Activated CD8-positive, alpha-beta memory T cell treated with anti-CD3 and anti-CD28 coated beads, Interleukin-2, amount 10 ng/mL, durations not matched to agents 7 days and 5 days (primary cell): ENCODE measurements around the gene PCED1B. TPM values are rescaled to one million over a fixed set of nuclear protein-coding genes. Genes with fewer than 3 reads are reported as not detected.
A peak's percentile ranks its signal among the peaks of the same experiment; 100 is the strongest.
"Not testable (repeated sequence)": the region's sequence is repeated elsewhere in the genome, so short reads cannot be mapped to it uniquely, and the experiment has no call there.

Experiments used
- ATAC-seq: fragments of 150-1000 bp; cut with Tn5 transposase; one replicate; pipeline ENCODE4 v1.10.0; 2021; ENCODE audit warnings: moderate library complexity
- CTCF ChIA-PET: fragments of 350-600 bp; sonication (Branson Sonifier 250); formaldehyde crosslinking; loops from one replicate; lab custom pipeline; 2021; ENCODE audit warnings: antibody characterized with exemption; lab: Charles Lee
- DNase-seq: peaks from one replicate; pipeline ENCODE4 v3.0.0-alpha.2; 2020
- H3K27ac Mint-ChIP-seq: one replicate; pipeline ENCODE4 v1.8.0; 2021; ENCODE audit warnings: mild to moderate bottlenecking, mixed read lengths
- H3K27me3 Mint-ChIP-seq: one replicate; pipeline ENCODE4 v1.8.0; 2021; ENCODE audit warnings: mixed read lengths
- H3K36me3 Mint-ChIP-seq: one replicate; pipeline ENCODE4 v1.8.0; 2021; ENCODE audit warnings: mild to moderate bottlenecking, mixed read lengths
- H3K4me1 Mint-ChIP-seq: one replicate; pipeline ENCODE4 v1.8.0; 2021; ENCODE audit warnings: mixed read lengths
- H3K4me3 Mint-ChIP-seq: one replicate; pipeline ENCODE4 v1.8.0; 2021; ENCODE audit warnings: mild to moderate bottlenecking, moderate library complexity, mixed read lengths
- H3K9me3 Mint-ChIP-seq: one replicate; pipeline ENCODE4 v1.8.0; 2022; ENCODE audit warnings: low read depth, mixed read lengths
- total RNA-seq, 2 experiments: library from RNA; stranded (reverse); gene quantifications; one replicate each; pipeline ENCODE4 v1.2.3, GENCODE V29; 2021

PCED1B gene
- total RNA-seq, 2 experiments from 2014 or later = 44.3 to 63.2 TPM

DNA sequence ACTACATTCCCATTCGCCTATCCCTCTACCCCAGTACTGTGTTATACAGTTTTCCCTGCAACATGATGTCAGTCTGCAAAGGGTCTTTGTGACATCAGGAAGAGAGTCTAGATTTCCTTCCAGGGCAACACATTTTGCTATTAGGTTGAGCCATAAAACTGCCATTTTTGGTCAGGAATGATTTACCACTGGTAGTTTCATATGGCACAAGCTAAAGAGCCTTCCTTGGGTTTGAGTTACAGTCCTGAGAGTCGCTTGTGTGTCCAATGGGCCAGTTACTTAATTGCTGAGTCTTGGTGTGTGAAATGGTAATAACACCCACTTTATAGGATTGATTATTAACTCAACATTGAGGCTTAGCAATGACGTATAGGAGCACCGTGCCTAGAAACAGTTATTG, 23.0 kb downstream of the PCED1B start:
- H3K27me3 Mint-ChIP-seq = no peaks in the 10 kb centered on the region
- H3K4me1 Mint-ChIP-seq = no peaks in the 10 kb centered on the region
- H3K27ac Mint-ChIP-seq = no peak overlapping the region
- CTCF ChIA-PET = no interaction called here
- DNase-seq = no peak
- no peak overlapping the region for H3K4me3 Mint-ChIP-seq
- no peak for ATAC-seq
- H3K36me3 Mint-ChIP-seq = peaks cover 4% of the 10 kb centered on the region
- H3K9me3 Mint-ChIP-seq = no peaks in the 10 kb centered on the region

DNA sequence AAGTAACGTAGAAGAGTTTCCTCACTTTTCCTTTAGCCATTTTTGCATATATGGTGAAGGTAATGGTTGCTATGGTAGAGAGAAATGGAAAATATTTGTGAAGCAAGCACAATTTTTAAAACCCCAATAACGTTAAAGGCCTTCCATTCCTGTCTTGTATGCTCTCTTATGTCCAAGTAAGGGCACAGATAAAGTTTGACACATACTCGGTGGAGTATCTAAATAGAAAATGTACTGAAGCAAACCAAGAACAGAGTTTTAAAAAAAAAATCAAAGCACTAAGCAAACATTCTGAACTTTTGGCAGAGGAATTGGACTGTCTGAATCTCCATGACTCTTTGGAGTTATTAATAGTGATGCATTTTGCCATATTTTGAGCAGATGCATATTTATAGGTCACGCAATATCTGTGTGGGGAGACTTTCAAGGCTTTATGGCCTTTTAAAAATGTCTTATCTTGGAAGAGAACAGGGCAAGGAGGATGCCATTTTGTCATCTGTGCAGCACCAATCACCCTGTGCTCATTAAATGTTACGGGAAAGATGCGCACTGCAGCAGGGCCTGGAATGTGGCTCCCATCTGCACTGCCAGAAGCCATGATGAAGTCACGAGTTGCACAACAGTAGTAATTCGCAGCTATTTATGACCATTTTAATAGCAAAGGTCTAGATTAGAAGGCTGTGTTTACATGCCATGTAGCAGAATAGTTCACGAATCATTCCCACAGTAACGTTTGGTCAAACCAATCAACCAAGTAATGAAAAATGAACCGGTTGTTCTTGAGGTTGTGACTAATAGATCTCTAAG, 23.6 kb downstream of the PCED1B start:
- H3K9me3 Mint-ChIP-seq = no peaks in the 10 kb centered on the region
- H3K27me3 Mint-ChIP-seq = no peaks in the 10 kb centered on the region
- DNase-seq = no peak
- CTCF ChIA-PET = no interaction called here
- H3K4me1 Mint-ChIP-seq = no peaks in the 10 kb centered on the region
- no peak overlapping the region for H3K4me3 Mint-ChIP-seq
- peaks cover 4% of the 10 kb centered on the region for H3K36me3 Mint-ChIP-seq
- no peak overlapping the region for H3K27ac Mint-ChIP-seq
- no peak for ATAC-seq

DNA sequence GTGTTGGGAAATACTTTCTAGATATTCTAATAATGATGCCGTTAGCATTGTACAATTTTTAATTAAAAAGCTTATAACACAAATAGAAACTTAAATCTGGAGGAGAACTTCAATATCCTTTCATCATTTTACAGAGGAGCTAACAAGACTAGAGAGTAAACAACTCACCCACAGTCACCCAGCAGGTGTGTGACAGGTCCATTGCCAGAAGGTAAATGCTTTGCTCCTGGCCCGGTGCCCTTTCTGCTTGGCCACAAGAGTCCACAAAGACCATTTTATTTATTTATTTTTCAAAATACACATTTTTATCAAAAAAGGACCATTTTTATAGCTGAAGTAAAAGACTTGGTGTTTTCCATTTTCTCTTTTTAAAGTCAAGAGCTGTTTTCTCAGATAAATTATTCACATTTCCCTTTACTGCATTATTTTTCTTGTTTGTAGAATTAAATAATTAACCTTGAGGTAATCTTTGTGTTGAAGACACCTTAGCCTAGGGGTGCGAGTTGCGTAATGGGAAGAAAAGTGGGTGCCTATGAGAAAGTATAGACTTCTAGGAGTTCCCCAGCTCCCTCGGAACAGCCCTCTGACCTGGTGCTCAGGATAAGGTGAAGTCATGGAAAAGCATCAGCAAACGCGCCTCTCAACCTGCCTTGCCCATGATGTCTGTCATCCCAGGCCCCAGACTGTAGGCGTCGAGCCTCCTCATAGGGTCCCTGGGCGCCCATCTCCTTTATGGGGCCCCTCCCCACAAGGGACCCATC, 26.7 kb downstream of the PCED1B start:
- Mint-ChIP-seq H3K4me1 (peaks cover 10% of the 10 kb centered on the region), H3K27ac (no peak overlapping the region), H3K27me3 (no peaks in the 10 kb centered on the region), H3K4me3 (no peak overlapping the region), H3K9me3 (no peaks in the 10 kb centered on the region), H3K36me3 (peaks cover 13% of the 10 kb centered on the region)
- CTCF ChIA-PET = no interaction called here
- ATAC-seq (no peak), DNase-seq (no peak)

DNA sequence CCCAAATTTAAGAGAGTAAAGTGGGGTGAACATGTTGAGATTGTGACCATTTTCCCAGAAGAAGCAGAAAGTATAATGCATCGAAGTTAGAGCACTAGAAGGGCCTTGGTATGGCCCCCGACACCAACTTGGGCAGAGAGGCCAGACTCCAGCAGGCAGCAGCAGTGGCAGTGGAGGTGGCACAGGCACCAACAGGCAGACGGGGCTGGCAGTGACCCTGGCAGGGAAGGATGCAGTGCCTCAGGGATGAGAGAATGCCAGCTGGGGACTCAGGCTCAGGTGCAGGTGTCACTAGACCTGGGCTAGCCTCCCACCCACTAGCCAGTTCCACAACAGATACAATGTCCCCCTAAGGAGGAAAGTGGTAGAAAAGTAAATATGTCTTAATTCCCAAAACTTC, 28.0 kb downstream of the PCED1B start:
- Mint-ChIP-seq H3K4me1 (peaks cover 23% of the 10 kb centered on the region), H3K4me3 (no peak overlapping the region), H3K27ac (no peak overlapping the region), H3K36me3 (peaks cover 13% of the 10 kb centered on the region), H3K9me3 (no peaks in the 10 kb centered on the region), H3K27me3 (no peaks in the 10 kb centered on the region)
- ATAC-seq (no peak), DNase-seq (no peak)
- CTCF ChIA-PET = no interaction called here

DNA sequence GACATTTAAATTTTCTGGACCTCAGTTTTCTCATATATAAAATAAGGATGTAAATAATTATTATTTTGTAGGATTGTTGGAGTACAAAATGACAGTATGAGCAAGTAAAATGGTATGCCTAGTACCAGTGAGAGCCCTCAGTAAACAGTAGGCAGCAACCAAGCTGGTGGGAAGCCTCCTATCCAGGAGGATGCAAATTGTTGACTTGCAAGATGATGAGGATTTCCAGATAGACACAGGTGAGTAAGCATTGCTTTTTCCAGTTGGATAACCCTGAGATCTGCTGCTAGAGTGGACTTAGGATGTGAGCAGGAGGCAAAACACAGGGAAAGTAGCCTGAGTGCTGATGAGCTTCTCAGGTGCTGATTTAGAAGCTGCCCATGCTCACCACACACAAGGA, 28.5 kb downstream of the PCED1B start:
- no peak overlapping the region for H3K4me3 Mint-ChIP-seq
- H3K27ac Mint-ChIP-seq = no peak overlapping the region
- peaks cover 28% of the 10 kb centered on the region for H3K4me1 Mint-ChIP-seq
- no peaks in the 10 kb centered on the region for H3K9me3 Mint-ChIP-seq
- DNase-seq (no peak), ATAC-seq (no peak)
- no peaks in the 10 kb centered on the region for H3K27me3 Mint-ChIP-seq
- CTCF ChIA-PET = interaction anchor here (1.2 kb wide), 1 partner anchor 290 kb away, joined by 3 read pairs; no protein-coding TSS in a partner anchor
- H3K36me3 Mint-ChIP-seq = peaks cover 13% of the 10 kb centered on the region

DNA sequence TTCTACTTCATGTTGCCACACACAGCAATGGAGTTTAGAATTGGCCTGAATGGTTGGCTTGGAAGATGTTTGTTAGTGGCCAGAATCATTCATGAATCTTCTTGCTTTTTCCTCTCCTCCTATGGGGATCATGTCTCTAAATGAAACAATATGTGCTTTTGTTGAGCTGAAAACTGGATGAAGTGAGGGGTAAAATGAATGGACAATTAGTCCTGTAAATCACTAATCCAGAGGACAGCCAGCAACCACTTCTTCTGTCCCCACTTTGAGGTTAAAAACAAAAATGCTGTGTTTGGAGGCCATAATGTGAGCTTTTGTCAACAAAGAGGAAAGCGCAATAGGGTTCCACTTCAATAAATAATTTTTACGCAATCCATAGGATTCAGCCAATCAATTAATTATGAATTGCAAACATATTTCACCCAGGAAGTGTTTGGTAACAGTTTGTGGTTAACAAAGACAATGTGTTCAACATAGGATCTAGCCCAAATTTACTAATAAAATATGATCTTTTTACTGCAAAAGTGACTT, 30.7 kb downstream of the PCED1B start:
- Mint-ChIP-seq H3K36me3 (peaks cover 14% of the 10 kb centered on the region), H3K9me3 (no peaks in the 10 kb centered on the region), H3K27me3 (no peaks in the 10 kb centered on the region), H3K4me3 (no peak overlapping the region), H3K4me1 (peaks cover 36% of the 10 kb centered on the region), H3K27ac (no peak overlapping the region)
- CTCF ChIA-PET = interaction anchor here (1.3 to 2.3 kb wide), 3 partner anchors 28 to 287 kb away, joined by 3 to 7 read pairs (median 5); partner anchors contain the start of gene PCED1B
- ATAC-seq (no peak), DNase-seq (no peak)

DNA sequence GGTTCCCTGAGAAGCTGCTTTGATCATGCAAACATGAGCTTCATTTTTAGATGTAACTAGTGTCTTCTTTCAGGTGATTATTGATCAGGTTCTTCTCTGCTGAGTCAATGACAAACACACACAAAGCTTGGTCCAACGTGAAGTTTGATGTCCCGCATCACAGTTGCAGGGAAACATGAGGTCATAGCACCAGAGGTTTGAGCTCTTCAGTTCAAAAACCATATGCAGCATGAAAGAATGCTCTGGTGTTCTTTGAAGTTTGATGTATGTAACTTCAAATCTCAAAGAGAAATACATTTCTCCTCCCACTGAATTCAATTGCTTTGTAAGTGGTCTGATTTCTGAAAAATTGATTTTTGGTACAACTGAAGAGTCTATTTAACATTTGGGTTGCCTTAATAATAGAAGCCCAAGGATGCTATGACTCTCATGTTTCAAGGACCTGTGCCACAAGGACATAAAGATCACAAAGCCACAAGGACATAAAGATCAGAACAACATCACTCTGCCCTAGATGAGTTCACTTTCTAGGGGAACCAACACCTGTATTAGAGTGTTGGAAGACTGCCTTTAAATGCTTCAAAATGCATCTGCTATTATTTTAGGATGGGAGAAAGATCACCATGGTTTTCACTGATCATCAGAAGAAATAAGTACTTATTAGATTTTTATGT, 31.4 kb downstream of the PCED1B start:
- no peaks in the 10 kb centered on the region for H3K9me3 Mint-ChIP-seq
- H3K36me3 Mint-ChIP-seq = peaks cover 14% of the 10 kb centered on the region
- peak overlapping the region; percentile 45 for H3K27ac Mint-ChIP-seq
- peak; percentile 45 for ATAC-seq
- H3K4me1 Mint-ChIP-seq = peaks cover 36% of the 10 kb centered on the region
- H3K4me3 Mint-ChIP-seq = no peak overlapping the region
- no peaks in the 10 kb centered on the region for H3K27me3 Mint-ChIP-seq
- CTCF ChIA-PET = interaction anchor here (0.9 to 2.3 kb wide), 5 partner anchors 24 to 287 kb away, joined by 3 to 7 read pairs (median 3); partner anchors contain the start of gene PCED1B
- no peak for DNase-seq

DNA sequence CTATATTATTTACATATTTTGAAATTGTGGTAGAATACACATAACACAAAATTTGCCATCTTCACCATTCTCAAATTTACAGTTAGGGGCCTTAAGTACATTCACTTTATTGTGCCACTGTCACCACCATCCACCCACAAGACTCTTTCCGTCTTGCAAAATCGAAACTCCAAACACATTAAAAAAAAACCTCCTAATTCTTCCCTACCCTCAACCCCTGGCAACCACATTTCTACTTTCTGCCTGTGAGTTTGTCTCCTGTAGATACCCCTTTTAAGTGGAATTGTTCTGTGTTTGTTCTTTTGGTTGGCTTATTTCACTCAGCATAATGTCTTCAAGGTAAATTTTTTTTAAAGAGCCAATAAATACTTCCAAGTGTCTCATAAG, 32.0 kb downstream of the PCED1B start:
- CTCF ChIA-PET = interaction anchor here (0.9 to 2.3 kb wide), 4 partner anchors 23 to 286 kb away, joined by 3 to 7 read pairs (median 4); no protein-coding TSS in a partner anchor

DNA sequence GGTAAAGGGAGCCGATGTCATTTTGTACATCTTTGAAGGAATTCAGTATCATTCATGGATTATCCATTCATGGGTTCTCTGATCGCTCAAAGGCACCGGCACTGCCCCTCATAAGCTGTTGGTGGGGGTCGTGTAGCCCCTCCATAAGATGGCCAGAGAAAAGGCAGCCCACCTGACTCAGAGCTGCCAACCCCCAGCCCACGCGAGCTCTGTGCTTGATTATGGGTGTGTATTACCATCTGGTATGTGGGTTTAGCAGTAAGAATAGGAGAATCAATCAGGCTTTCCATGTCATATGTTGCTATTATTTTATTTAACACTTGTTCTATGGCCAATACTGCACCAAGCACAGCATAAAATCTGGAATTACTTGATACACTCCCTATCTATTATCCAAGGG, 32.4 kb downstream of the PCED1B start:
- Mint-ChIP-seq H3K9me3 (no peaks in the 10 kb centered on the region), H3K36me3 (peaks cover 14% of the 10 kb centered on the region), H3K4me1 (peaks cover 36% of the 10 kb centered on the region), H3K27ac (peak overlapping the region; percentile 74), H3K27me3 (no peaks in the 10 kb centered on the region), H3K4me3 (peak overlapping the region; percentile 44)
- ATAC-seq (peak; percentile 12), DNase-seq (no peak)
- CTCF ChIA-PET = interaction anchor here (0.9 to 2.3 kb wide), 5 partner anchors 24 to 286 kb away, joined by 3 to 7 read pairs (median 3); no protein-coding TSS in a partner anchor

More for the DNA sequence above, 32.0 kb downstream of the PCED1B start:
- H3K27me3 Mint-ChIP-seq = no peaks in the 10 kb centered on the region
- H3K36me3 Mint-ChIP-seq = peaks cover 14% of the 10 kb centered on the region
- peak overlapping the region; percentile 44 for H3K4me3 Mint-ChIP-seq
- H3K9me3 Mint-ChIP-seq = no peaks in the 10 kb centered on the region
- DNase-seq (peak; percentile 72), ATAC-seq (peak; percentile 78)
- peaks cover 36% of the 10 kb centered on the region for H3K4me1 Mint-ChIP-seq
- H3K27ac Mint-ChIP-seq = peak overlapping the region; percentile 74

DNA sequence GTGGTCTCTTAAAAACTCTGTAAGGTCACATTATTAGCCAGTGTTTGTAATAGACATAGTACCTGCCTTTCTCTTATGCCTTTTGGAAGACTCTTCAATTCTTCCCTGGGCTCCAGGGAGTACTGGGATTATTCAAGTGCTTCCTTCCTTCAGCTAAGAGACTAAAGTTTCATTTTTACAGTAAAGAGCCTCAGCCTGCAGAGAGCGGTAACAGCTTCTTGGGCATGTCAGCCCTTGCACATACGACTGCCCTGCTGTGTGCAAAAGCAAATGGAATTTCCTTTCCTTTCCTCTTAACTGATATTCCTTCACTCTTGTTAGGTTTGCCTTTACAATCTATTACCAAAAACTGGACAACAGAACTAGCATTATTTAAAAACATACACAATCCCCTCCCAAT, 33.3 kb downstream of the PCED1B start:
- H3K27ac Mint-ChIP-seq = no peak overlapping the region
- DNase-seq = no peak
- ATAC-seq = no peak
- H3K36me3 Mint-ChIP-seq = peaks cover 16% of the 10 kb centered on the region
- H3K27me3 Mint-ChIP-seq = no peaks in the 10 kb centered on the region
- no peak overlapping the region for H3K4me3 Mint-ChIP-seq
- H3K9me3 Mint-ChIP-seq = no peaks in the 10 kb centered on the region
- CTCF ChIA-PET = interaction anchor here (1.0 to 1.4 kb wide), 3 partner anchors 25 to 84 kb away, joined by 3 to 4 read pairs (median 3); no protein-coding TSS in a partner anchor
- peaks cover 36% of the 10 kb centered on the region for H3K4me1 Mint-ChIP-seq

DNA sequence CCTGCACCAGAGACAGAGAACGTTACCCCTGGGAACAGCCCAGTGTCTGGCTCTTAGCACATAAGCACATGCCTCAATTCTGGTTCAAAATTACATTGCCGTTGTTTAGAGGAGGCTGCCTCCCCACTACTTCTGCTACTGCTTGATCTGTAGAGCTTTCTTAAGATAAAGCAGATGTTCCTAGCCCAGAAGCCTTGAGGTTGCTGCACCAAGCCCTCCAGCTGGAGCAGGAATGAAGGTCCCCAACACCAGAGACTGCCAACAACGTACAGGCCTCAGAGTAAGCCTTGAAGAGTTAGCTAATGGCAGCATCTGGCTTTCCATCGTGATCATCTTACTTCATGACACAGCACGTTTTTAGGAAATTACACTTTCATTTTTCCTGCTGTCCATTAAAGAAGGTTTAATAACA, 35.1 kb downstream of the PCED1B start:
- CTCF ChIA-PET = no interaction called here
- peaks cover 22% of the 10 kb centered on the region for H3K36me3 Mint-ChIP-seq
- no peaks in the 10 kb centered on the region for H3K27me3 Mint-ChIP-seq
- ATAC-seq = no peak
- no peak overlapping the region for H3K4me3 Mint-ChIP-seq
- peaks cover 39% of the 10 kb centered on the region for H3K4me1 Mint-ChIP-seq
- H3K9me3 Mint-ChIP-seq = no peaks in the 10 kb centered on the region
- DNase-seq = no peak
- H3K27ac Mint-ChIP-seq = no peak overlapping the region

DNA sequence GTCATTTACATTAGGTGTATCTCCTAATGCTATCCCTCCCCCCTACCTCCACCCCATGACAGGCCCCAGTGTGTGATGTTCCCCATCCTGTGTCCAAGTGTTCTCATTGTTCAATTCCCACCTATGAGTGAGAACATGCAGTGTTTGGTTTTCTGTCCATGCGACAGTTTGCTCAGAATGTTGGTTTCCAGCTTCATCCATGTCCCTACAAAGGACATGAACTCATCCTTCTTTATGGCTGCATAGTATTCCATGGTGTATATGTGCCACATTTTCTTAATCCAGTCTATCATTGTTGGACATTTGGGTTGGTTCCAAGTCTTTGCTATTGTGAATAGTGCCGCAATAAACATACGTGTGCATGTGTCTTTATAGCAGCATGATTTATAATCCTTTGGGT, 37.9 kb downstream of the PCED1B start:
- CTCF ChIA-PET, H3K27ac Mint-ChIP-seq, H3K4me3 Mint-ChIP-seq, DNase-seq, H3K27me3 Mint-ChIP-seq, ATAC-seq, H3K9me3 Mint-ChIP-seq: not testable (repeated sequence)
- Mint-ChIP-seq H3K36me3 (peaks cover 21% of the 10 kb centered on the region), H3K4me1 (peaks cover 24% of the 10 kb centered on the region)

DNA sequence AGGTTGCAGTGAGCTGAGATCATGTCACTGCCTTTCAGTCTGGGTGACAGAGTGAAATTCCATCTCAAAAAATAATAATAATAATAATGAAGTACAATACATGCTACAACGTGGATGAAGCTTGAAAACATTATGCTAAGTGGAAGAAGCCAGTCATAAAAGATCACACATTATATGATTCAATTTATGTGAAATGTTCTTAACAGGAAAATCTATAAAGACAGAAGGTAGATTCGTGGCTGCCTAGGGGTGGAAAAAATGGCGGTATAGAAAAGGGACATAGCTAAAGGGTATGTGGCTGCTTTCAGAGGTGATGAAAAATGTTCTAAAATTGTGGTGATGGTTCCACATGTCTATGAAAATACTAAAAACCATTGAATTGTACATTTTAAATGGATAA, 41.3 kb downstream of the PCED1B start:
- no peaks in the 10 kb centered on the region for H3K9me3 Mint-ChIP-seq
- DNase-seq = no peak

More for the DNA sequence above, 41.3 kb downstream of the PCED1B start:
- H3K4me3 Mint-ChIP-seq = no peak overlapping the region
- ATAC-seq = no peak
- peaks cover 15% of the 10 kb centered on the region for H3K4me1 Mint-ChIP-seq
- CTCF ChIA-PET = interaction anchor here (1.0 kb wide), 1 partner anchor 288 kb away, joined by 3 read pairs; no protein-coding TSS in a partner anchor
- H3K36me3 Mint-ChIP-seq = peaks cover 22% of the 10 kb centered on the region
- H3K27ac Mint-ChIP-seq = peak overlapping the region; percentile 21
- H3K27me3 Mint-ChIP-seq = no peaks in the 10 kb centered on the region
